ENCODE measurements around the gene UTP18.

The UTP18 gene

DNA sequence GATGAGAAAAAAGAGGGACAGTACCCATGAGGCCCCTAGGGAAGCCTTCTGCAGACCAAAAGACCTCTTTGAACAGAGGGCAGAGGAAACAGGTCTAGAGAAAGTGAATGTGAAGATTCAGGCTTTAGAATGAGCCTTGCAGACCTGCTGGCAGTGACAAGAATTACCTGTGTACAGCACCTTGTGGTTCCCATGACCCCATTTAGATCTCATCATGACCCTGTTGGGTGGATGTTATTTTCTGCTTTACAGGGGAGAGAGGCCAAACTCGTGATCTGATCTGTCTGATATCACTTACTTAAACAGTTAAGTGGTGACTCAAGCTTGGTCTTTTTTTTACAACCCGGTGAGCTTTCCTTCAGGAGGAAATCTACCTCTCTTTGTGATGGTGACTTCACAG is 81.9 kb downstream of the UTP18 start:
- TF ChIP-seq, protein P1, sequence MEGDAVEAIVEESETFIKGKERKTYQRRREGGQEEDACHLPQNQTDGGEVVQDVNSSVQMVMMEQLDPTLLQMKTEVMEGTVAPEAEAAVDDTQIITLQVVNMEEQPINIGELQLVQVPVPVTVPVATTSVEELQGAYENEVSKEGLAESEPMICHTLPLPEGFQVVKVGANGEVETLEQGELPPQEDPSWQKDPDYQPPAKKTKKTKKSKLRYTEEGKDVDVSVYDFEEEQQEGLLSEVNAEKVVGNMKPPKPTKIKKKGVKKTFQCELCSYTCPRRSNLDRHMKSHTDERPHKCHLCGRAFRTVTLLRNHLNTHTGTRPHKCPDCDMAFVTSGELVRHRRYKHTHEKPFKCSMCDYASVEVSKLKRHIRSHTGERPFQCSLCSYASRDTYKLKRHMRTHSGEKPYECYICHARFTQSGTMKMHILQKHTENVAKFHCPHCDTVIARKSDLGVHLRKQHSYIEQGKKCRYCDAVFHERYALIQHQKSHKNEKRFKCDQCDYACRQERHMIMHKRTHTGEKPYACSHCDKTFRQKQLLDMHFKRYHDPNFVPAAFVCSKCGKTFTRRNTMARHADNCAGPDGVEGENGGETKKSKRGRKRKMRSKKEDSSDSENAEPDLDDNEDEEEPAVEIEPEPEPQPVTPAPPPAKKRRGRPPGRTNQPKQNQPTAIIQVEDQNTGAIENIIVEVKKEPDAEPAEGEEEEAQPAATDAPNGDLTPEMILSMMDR (IDR thresholded peaks at IDR 0.05; ENCODE audit: low read depth, low read length): no peak
- no peak for DNase-seq (ENCODE audit: extremely low read depth, low read depth)

DNA sequence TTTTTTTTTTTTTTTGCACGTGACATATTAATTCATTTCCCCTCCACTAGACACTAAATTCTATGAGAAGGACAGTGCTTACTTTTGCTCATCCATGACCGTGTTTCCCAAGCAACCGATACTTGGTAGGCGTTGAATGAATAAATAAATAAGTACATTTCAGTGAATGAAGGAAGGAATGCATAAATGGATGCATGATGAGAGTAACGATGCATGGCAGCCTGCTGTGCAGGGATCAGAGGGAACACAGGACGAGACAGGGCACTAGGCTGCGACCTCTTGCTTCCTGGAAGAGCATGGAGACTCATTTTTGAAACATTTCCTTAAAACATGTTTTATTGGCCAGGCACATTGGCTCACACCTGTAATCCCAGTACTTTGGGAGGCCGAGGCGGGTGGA is 84.2 kb downstream of the UTP18 start:
- TF ChIP-seq, protein P1 (IDR thresholded peaks at IDR 0.05; ENCODE audit: low read depth, low read length): no peak
- no peak for DNase-seq (ENCODE audit: extremely low read depth, low read depth)

DNA sequence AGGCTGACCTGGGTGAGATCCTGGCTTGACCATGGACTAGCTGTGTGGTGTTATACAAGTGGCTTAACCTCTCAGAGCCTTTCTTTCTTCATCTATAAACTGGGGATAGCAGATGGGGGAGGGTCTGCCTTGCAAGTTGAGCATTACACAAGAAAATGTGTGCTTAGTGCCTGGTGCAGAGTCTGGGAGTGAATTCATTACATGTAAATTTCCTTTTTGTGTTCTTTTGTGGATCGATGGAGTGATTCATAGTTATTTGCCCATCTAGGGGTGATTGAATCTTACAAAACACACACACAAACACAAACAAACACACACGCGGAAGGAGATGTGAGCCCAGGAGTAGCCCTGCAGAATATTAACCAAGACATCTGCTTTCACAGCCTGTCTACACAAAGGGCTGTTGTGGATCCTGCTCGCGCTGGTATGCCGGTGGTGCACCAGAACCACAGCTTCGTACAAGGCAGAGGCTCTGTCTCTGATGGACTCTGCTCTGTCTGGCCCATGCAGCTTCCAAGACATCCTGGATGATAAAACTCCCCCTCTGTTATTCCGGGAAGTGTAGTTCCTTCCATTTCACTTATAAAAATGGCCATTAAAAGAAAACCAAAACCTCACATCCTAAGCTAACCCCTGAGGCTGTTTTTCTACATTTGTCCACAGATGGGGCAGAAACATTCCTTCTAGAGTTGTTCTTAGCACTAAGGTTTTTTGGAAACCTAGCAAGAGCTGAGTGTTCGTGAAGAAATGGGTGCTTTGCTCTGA is 86.1 kb downstream of the UTP18 start:
- no peak for DNase-seq (ENCODE audit: extremely low read depth, low read depth)
- TF ChIP-seq, protein P1 (IDR thresholded peaks at IDR 0.05; ENCODE audit: low read depth, low read length): no peak

All from AG09319 (cell line).